Upper lobe of right lung (tissue), 1 donor: ENCODE results near the gene TMEM138. TPM values are rescaled to one million over a fixed set of nuclear protein-coding genes. Genes with fewer than 3 reads are reported as not detected.

Experiments used
- ATAC-seq: fragments of 200-7000 bp; cut with Tn5 transposase; one replicate; pipeline ENCODE4 v1.9.1; 2020; ENCODE audit warnings: mild to moderate bottlenecking, moderate library complexity
- DNase-seq: peaks from one replicate; pipeline ENCODE4 v3.0.0-alpha.2; 2020
- H3K27ac ChIP-seq: fragments of 200-600 bp; one replicate; pipeline ENCODE4 v1.8.0; 2022
- H3K27me3 ChIP-seq: fragments of 200-600 bp; one replicate; pipeline ENCODE4 v1.8.0; 2022; ENCODE audit warnings: mild to moderate bottlenecking
- H3K36me3 ChIP-seq: fragments of 200-600 bp; one replicate; pipeline ENCODE4 v1.8.0; 2022
- H3K4me1 ChIP-seq: fragments of 200-600 bp; one replicate; pipeline ENCODE4 v1.8.0; 2022
- H3K4me3 ChIP-seq: fragments of 200-600 bp; one replicate; pipeline ENCODE4 v1.8.0; 2022; ENCODE audit warnings: mild to moderate bottlenecking
- H3K9me3 ChIP-seq: fragments of 200-600 bp; one replicate; pipeline ENCODE4 v1.8.0; 2022
- intact Hi-C: fragments of 100-400 bp; cut with DNase I; formaldehyde crosslinking; loops from one replicate; pipeline ENCODE4 v1.11.0; 2022
- total RNA-seq: library from RNA; stranded (reverse); fragmentation: NEBNext Ultra II Directional; extraction: Animal tissue kit (Norgen Biotek cat#: 25700); gene quantifications from one replicate; pipeline ENCODE4 v1.2.1, GENCODE V29; 2021
- TF ChIP-seq, protein P1 (sequence below): fragments of 200-600 bp; IDR thresholded peaks from one replicate; pipeline ENCODE4 v1.8.0; 2022; ENCODE audit warnings: antibody characterized with exemption
- donor health status: DM: no; HTN: yes; CAD: no; lungs with severe emphysema.

Gene TMEM138
- total RNA-seq, 1 donor from 2014 or later = 46.3 TPM

DNA sequence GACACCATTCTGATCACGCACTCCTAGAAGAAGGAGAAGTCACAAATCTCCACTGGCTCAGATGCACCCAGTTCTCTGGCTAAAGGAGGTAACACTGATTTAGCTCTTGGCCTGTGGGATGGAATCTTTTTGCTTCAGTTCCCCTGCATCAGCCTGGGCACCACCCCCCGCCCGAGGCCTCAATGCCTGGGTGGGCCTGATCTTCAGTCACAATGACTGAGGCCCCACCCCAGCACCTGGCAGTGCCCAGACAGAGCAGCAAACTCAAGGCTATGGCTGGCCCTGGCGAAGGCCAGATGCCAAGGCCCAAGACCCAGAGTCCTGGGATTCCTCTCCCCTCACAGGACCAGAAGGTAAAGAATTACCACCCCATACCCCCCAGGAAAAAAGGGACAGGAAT lies 5.5 kb upstream of the TMEM138 start:
- Histone ChIP-seq H3K9me3 (no peaks in the 10 kb centered on the region), H3K36me3 (peaks cover 26% of the 10 kb centered on the region), H3K27me3 (no peaks in the 10 kb centered on the region), H3K4me1 (peaks cover 30% of the 10 kb centered on the region), H3K27ac (no peak overlapping the region), H3K4me3 (no peak overlapping the region)
- no peak for ATAC-seq
- TF ChIP-seq, protein P1, sequence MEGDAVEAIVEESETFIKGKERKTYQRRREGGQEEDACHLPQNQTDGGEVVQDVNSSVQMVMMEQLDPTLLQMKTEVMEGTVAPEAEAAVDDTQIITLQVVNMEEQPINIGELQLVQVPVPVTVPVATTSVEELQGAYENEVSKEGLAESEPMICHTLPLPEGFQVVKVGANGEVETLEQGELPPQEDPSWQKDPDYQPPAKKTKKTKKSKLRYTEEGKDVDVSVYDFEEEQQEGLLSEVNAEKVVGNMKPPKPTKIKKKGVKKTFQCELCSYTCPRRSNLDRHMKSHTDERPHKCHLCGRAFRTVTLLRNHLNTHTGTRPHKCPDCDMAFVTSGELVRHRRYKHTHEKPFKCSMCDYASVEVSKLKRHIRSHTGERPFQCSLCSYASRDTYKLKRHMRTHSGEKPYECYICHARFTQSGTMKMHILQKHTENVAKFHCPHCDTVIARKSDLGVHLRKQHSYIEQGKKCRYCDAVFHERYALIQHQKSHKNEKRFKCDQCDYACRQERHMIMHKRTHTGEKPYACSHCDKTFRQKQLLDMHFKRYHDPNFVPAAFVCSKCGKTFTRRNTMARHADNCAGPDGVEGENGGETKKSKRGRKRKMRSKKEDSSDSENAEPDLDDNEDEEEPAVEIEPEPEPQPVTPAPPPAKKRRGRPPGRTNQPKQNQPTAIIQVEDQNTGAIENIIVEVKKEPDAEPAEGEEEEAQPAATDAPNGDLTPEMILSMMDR = no peak
- no peak for DNase-seq
- intact Hi-C loops = no loop called here

DNA sequence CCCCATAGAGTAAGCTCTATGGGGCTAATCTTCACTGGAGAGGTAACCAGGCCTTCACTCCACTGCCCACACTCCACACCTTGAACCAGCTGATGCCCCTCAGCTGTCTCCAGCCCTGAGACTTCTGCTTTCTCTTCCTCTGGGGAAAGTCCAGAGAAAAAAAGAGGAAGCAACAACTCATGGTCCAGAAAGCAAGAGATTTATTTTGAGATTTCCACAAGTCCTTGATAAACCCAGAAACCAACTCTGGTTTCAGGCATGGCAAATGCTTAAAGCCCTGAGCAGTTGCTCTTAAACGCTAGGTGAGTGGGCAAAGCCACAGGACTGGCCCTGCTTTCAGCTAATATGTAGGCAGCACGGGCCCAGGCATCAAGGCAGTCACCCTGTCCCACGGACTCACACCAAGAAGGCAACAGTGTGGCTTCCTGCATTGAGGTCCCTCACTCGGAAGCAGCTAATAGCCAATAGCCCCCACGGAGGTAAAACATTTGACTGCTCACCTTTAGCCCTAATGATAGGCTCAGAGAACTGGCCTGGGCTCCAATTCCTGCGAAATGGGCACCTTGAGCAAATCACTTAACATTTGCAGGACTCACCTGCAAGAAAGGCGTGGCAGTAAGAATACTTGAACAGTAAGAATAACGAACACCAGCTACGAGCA lies 4.8 kb upstream of the TMEM138 start:
- H3K27ac ChIP-seq = peak overlapping the region; percentile 49
- H3K36me3 ChIP-seq = peaks cover 19% of the 10 kb centered on the region
- intact Hi-C loops = no loop called here
- TF ChIP-seq, protein P1 = no peak
- peaks cover 30% of the 10 kb centered on the region for H3K4me1 ChIP-seq
- DNase-seq (no peak), ATAC-seq (peak; percentile 20)
- no peaks in the 10 kb centered on the region for H3K27me3 ChIP-seq
- H3K9me3 ChIP-seq = no peaks in the 10 kb centered on the region
- H3K4me3 ChIP-seq = no peak overlapping the region

DNA sequence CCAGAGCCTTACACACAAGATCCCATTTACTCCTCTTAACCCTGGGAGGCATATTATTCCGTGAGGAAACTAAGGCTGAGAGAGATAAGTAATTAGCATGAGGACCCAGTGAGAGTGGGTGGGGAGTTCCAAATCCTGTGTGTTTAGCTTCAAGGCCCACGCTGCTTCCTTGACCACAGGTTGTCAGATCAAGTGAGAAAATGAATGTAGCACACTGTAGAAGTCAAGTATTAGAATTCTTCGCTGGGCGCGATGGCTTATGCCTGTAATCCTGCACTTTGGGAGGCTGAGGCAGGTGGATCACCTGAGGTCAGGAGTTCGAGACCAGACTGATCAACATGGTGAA lies 4.3 kb upstream of the TMEM138 start:
- TF ChIP-seq, protein P1 = no peak
- DNase-seq = no peak
- intact Hi-C loops = no loop called here

DNA sequence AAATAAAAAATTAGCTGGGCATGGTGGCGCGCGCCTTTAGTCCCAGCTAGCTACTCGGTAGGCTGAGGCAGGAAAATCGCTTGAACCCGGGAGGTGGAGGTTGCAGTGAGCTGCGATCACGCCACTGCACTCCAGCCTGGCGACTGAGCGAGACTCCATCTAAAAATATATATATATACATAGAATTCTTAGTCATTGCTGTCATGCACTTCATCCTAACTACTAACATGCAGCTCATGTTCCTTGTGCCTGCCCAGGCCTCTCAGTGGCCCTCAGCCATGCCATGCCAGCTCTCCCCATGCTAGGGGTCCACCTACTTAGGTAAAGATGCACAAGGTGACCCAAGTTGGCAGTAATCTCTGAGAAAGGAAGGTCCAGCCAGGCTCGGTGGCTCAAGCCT lies 3.6 kb upstream of the TMEM138 start:
- Histone ChIP-seq H3K9me3 (no peaks in the 10 kb centered on the region), H3K4me3 (no peak overlapping the region), H3K4me1 (peaks cover 37% of the 10 kb centered on the region), H3K36me3 (peaks cover 7% of the 10 kb centered on the region), H3K27ac (no peak overlapping the region), H3K27me3 (no peaks in the 10 kb centered on the region)
- TF ChIP-seq, protein P1 = no peak
- intact Hi-C loops = no loop called here
- DNase-seq (no peak), ATAC-seq (no peak)

More for the DNA sequence above, 4.3 kb upstream of the TMEM138 start:
- Histone ChIP-seq H3K9me3 (no peaks in the 10 kb centered on the region), H3K4me3 (no peak overlapping the region), H3K4me1 (peaks cover 30% of the 10 kb centered on the region), H3K27me3 (no peaks in the 10 kb centered on the region), H3K27ac (no peak overlapping the region), H3K36me3 (peaks cover 14% of the 10 kb centered on the region)
- ATAC-seq = no peak

DNA sequence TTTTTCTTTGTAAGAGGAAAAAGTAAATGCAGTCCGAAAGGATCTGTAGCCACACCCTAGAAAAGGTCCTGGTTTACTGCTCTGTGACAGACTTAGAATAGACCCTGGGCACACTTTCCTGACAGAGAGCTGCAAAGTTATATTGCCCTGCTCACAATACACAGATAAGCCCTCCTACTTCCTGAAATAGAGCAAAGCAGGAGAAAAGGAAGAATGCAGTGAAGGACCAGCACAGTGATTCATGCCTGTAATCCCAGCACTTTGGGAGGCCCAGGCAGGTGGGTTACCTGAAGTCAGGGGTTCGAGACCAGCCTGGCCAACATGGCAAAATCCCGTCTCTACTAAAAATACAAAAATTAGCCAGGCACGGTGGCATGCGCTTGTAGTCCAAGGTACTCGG lies 2.7 kb upstream of the TMEM138 start:
- H3K4me3 ChIP-seq = no peak overlapping the region
- no peaks in the 10 kb centered on the region for H3K27me3 ChIP-seq
- peaks cover 47% of the 10 kb centered on the region for H3K4me1 ChIP-seq
- no peaks in the 10 kb centered on the region for H3K9me3 ChIP-seq
- no peak overlapping the region for H3K27ac ChIP-seq
- ATAC-seq (no peak), DNase-seq (no peak)
- H3K36me3 ChIP-seq = peaks cover 8% of the 10 kb centered on the region
- TF ChIP-seq, protein P1 = no peak
- intact Hi-C loops = no loop called here
